ENCODE measurements around the gene ANKRD11. TPM values are rescaled to one million over a fixed set of nuclear protein-coding genes. Genes with fewer than 3 reads are reported as not detected.

Gene ANKRD11
- total RNA-seq, 1 donor = 97.4 TPM

DNA sequence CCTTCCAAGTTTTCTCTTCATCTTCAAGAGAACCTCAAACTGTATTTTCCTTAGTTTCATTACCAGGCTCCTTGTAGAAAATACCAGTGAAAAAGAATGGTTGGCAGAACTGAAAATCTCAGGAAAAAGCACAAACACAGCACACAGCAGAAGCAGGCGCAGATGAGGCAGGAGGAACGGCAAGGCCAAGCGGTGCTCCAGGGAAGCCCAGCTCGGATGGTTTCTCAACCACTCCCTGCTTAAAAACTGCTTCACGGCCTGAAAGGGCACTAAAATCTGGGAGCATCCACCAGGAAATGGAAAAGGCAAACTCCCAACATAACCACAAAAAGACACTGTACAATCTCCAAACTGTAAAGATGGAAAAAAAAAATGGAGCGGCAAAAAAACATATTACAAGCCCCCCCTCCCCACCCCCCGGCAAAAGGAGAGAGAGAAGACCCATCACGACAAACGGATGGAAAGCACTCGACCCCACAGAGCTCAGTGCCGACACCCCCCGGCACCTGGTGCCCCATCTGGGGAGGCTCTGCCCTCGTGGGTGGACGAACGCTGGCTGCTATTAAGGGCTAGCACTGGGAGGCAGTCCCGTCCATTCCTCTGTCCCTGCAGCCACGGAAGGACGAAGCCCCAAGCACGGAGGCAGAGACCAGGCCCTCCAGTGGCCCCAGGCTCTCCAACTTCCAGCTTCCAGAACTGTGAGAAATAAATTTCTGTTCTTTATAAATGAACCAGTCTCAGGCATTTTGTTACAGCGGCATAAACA lies 145.3 kb downstream of the ANKRD11 start:
- H3K27me3 ChIP-seq (ENCODE audit: insufficient read depth, low read length) = no peaks in the 10 kb centered on the region
- DNase-seq (ENCODE audit: insufficient read length, low spot score, missing footprints) = peak; percentile 79
- H2AFZ ChIP-seq (ENCODE audit: low read length) = no peak overlapping the region
- peaks cover 80% of the 10 kb centered on the region for H4K20me1 ChIP-seq (ENCODE audit: insufficient read depth, low read length)
- peaks cover 18% of the 10 kb centered on the region for H3K4me1 ChIP-seq (ENCODE audit: insufficient read depth, low read length)
- H3K4me3 ChIP-seq (ENCODE audit: insufficient read depth, low read length) = no peak overlapping the region
- H3K79me2 ChIP-seq (ENCODE audit: insufficient read depth, low read length) = peaks cover 100% of the 10 kb centered on the region
- TF ChIP-seq, protein P1, sequence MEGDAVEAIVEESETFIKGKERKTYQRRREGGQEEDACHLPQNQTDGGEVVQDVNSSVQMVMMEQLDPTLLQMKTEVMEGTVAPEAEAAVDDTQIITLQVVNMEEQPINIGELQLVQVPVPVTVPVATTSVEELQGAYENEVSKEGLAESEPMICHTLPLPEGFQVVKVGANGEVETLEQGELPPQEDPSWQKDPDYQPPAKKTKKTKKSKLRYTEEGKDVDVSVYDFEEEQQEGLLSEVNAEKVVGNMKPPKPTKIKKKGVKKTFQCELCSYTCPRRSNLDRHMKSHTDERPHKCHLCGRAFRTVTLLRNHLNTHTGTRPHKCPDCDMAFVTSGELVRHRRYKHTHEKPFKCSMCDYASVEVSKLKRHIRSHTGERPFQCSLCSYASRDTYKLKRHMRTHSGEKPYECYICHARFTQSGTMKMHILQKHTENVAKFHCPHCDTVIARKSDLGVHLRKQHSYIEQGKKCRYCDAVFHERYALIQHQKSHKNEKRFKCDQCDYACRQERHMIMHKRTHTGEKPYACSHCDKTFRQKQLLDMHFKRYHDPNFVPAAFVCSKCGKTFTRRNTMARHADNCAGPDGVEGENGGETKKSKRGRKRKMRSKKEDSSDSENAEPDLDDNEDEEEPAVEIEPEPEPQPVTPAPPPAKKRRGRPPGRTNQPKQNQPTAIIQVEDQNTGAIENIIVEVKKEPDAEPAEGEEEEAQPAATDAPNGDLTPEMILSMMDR (IDR thresholded peaks at IDR 0.05; ENCODE audit: extremely low read depth, low read depth, low read length) = no peak
- peak overlapping the region; percentile 45 for H3K4me2 ChIP-seq (ENCODE audit: insufficient read depth, low read length)
- no peaks in the 10 kb centered on the region for H3K36me3 ChIP-seq (ENCODE audit: insufficient read depth, low read length)
- no peaks in the 10 kb centered on the region for H3K9me3 ChIP-seq (ENCODE audit: low read depth, low read length)
- peak overlapping the region; percentile 56 for H3K27ac ChIP-seq (ENCODE audit: low read depth, low read length)

DNA sequence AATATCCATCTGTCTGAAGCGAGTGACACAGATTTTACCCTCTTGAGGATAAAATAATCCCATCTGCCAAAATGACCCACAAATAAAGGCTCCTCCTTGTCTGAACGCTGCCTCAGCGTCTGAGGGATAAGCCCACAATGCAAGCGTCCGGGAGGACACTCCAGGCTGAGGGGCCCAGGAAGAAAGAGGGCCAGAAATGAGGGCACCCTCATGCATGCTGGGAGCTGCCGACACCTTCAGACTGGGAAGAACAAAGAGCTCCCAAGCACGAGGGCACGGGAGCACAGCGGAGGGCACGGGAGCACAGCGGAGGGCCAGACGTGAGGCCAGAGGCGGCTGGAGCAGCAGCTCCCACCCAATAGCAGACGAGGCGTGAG lies 145.9 kb downstream of the ANKRD11 start:
- peak overlapping the region; percentile 45 for H3K4me2 ChIP-seq (ENCODE audit: insufficient read depth, low read length)
- peaks cover 82% of the 10 kb centered on the region for H4K20me1 ChIP-seq (ENCODE audit: insufficient read depth, low read length)
- H3K27ac ChIP-seq (ENCODE audit: low read depth, low read length) = peak overlapping the region; percentile 56

DNA sequence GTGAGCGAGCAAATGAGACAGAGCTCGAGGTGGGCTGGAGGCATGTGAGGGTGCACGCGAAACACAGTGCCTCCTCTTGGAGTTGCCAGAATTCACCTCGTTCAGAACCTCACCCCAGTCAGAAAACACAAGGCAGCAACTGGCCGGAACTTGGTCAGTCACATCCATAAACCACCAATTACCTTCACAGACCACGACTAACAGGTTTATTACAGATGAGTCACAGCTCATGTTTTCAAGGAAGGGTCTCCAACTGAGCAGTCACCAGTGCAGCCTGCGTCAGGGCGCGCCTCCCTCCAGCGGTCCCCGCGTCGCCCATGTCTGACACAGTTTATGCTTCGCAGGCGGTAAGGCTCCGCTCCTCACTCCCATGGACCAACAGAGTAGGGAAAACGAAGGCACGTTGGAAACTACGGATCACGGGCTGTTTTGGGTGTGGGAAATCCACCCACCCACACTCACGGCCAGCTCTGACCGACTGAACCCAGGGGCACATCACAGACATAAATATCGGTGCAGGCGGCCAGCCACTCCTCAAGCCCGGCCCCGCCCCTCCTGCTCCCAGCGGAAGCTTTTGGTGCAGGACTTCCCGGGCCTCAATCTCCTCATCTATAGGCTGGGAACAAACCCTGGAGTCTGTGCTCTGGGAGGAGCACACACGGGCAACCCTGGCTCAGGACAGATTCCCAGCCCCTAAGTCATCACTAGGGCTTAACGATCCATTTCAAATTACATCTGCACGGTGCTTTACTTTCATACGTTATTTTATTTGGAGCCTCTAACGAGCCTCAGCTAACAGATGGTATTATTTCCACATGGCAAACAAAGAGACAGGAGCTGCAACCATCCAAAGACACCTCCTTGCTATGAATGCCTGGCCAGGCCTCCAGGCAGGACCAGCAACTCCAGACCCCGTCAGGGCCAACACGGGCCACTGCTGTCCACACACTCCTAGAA lies 146.6 kb downstream of the ANKRD11 start:
- Histone ChIP-seq H3K79me2 (ENCODE audit: insufficient read depth, low read length) (peaks cover 100% of the 10 kb centered on the region), H4K20me1 (ENCODE audit: insufficient read depth, low read length) (peaks cover 86% of the 10 kb centered on the region), H3K4me2 (ENCODE audit: insufficient read depth, low read length) (peak overlapping the region; percentile 45), H3K27me3 (ENCODE audit: insufficient read depth, low read length) (no peaks in the 10 kb centered on the region), H3K36me3 (ENCODE audit: insufficient read depth, low read length) (no peaks in the 10 kb centered on the region), H3K4me1 (ENCODE audit: insufficient read depth, low read length) (peaks cover 18% of the 10 kb centered on the region), H3K27ac (ENCODE audit: low read depth, low read length) (peak overlapping the region; percentile 56), H2AFZ (ENCODE audit: low read length) (no peak overlapping the region), H3K4me3 (ENCODE audit: insufficient read depth, low read length) (no peak overlapping the region), H3K9me3 (ENCODE audit: low read depth, low read length) (no peaks in the 10 kb centered on the region)
- TF ChIP-seq, protein P1 (IDR thresholded peaks at IDR 0.05; ENCODE audit: extremely low read depth, low read depth, low read length) = no peak
- DNase-seq (ENCODE audit: insufficient read length, low spot score, missing footprints) = peak; percentile 84

More for the DNA sequence above, 145.9 kb downstream of the ANKRD11 start:
- Histone ChIP-seq H3K4me3 (ENCODE audit: insufficient read depth, low read length) (no peak overlapping the region), H2AFZ (ENCODE audit: low read length) (no peak overlapping the region), H3K79me2 (ENCODE audit: insufficient read depth, low read length) (peaks cover 100% of the 10 kb centered on the region), H3K9me3 (ENCODE audit: low read depth, low read length) (no peaks in the 10 kb centered on the region), H3K4me1 (ENCODE audit: insufficient read depth, low read length) (peaks cover 18% of the 10 kb centered on the region), H3K27me3 (ENCODE audit: insufficient read depth, low read length) (no peaks in the 10 kb centered on the region), H3K36me3 (ENCODE audit: insufficient read depth, low read length) (no peaks in the 10 kb centered on the region)
- DNase-seq (ENCODE audit: insufficient read length, low spot score, missing footprints) = peak; percentile 71
- TF ChIP-seq, protein P1 (IDR thresholded peaks at IDR 0.05; ENCODE audit: extremely low read depth, low read depth, low read length) = no peak
